GM06990 (cell line): ENCODE results near the gene PSEN1.

Source experiments
- DNase-seq: peaks from one replicate; pipeline ENCODE4 v3.0.0-alpha.2; 2011; ENCODE audit not compliant: insufficient read length; ENCODE audit errors: extremely low read depth
- H3K27me3 ChIP-seq: replicated peaks from 2 replicates; pipeline ENCODE4 v1.6.0; 2011; ENCODE audit warnings: low read length; ENCODE audit not compliant: control insufficient read depth, insufficient read depth
- H3K36me3 ChIP-seq: 2 replicates; pipeline ENCODE4 v1.5.1; 2011; ENCODE audit warnings: low read length; ENCODE audit not compliant: control insufficient read depth, insufficient read depth
- H3K4me3 ChIP-seq: replicated peaks from 2 replicates; pipeline ENCODE4 v1.5.1; 2011; ENCODE audit warnings: low read depth, mild to moderate bottlenecking, control low read depth, low read length
- CTCF ChIP-seq: IDR thresholded peaks from 2 replicates; pipeline ENCODE4 v1.5.1; 2011; ENCODE audit warnings: low read length, control low read depth, mild to moderate bottlenecking, inconsistent platforms; ENCODE audit not compliant: insufficient read depth, poor library complexity, severe bottlenecking

The PSEN1 gene

DNA sequence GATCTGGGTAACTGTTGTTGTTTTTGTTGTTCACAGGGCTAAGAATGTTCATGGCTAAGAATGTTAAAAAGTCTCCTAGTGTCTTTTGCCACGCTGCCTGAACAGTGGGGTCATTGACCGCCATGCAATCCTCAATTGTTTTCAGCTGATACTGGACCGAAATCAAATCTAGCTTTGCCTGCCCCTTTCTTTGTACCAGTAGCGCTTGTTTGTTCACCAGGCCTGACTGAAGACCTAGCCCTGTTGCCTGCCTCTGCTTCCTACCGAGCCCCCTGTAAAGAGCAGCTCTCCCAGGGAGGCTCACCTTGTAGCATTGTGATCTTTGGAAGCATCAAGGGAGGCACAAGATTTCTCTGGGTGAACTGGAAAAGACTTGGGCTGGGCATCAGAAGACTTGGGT, 6.7 kb downstream of the PSEN1 start:
- no peak overlapping the region for H3K4me3 ChIP-seq
- TF ChIP-seq CTCF, result no peak
- no peak for DNase-seq

GRCh38 chr14:73143617-73144016, 7.3 kb downstream of the PSEN1 start:
- Histone ChIP-seq H3K4me3 (no peak overlapping the region), H3K36me3 (no peaks in the 10 kb centered on the region; the same call in 1 of the 2 replicates), H3K27me3 (no peaks in the 10 kb centered on the region)
- TF ChIP-seq CTCF, result no peak
- no peak for DNase-seq

More for the DNA sequence above, 6.7 kb downstream of the PSEN1 start:
- Histone ChIP-seq H3K27me3 (no peaks in the 10 kb centered on the region), H3K36me3 (no peaks in the 10 kb centered on the region; the same call in 1 of the 2 replicates)

- H3K36me3 ChIP-seq, result no peaks in the 10 kb centered on the region; the same call in 1 of the 2 replicates
- no peak for DNase-seq
- no peak for TF ChIP-seq CTCF
- no peak overlapping the region for H3K4me3 ChIP-seq
- H3K27me3 ChIP-seq, result no peaks in the 10 kb centered on the region
Measured at GRCh38 chr14:73145371-73145770, 9.1 kb downstream of the PSEN1 start.

GRCh38 chr14:73146111-73146510, 9.8 kb downstream of the PSEN1 start:
- H3K27me3 ChIP-seq, result no peaks in the 10 kb centered on the region
- no peaks in the 10 kb centered on the region; the same call in 1 of the 2 replicates for H3K36me3 ChIP-seq
- TF ChIP-seq CTCF, result no peak
- H3K4me3 ChIP-seq, result no peak overlapping the region
- no peak for DNase-seq

- no peak for DNase-seq
- Histone ChIP-seq H3K4me3 (no peak overlapping the region), H3K36me3 (peaks cover 2% of the 10 kb centered on the region; the same call in 1 of the 2 replicates), H3K27me3 (no peaks in the 10 kb centered on the region)
- no peak for TF ChIP-seq CTCF
Measured at GRCh38 chr14:73149753-73150152, 13.4 kb downstream of the PSEN1 start.

DNA sequence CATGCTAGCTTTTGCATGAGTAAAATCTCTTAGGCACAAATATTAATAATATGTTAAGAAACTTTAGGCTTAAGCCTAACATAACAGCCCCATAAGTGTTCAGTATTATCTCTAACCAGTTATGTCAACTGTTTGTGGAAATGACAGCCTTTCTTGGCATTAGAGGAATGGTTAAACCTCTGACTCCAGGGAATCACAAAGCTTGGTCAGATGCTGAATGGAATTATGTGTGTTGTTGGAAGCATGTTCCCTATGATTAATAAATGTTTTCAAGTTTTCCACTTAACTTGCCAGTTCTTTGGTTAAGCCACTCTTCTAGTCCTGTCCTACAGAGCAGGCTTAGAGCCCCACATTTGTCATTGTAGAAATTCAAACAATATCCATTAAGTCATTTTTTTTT, 17.0 kb downstream of the PSEN1 start:
- Histone ChIP-seq H3K4me3 (no peak overlapping the region), H3K27me3 (no peaks in the 10 kb centered on the region), H3K36me3 (peaks cover 3% of the 10 kb centered on the region)
- TF ChIP-seq CTCF, result no peak
- no peak for DNase-seq
